Measurements from ENCODE around the gene ATRX.

The ATRX gene

GRCh38 chrX:77603635-77604336, 182.2 kb downstream of the ATRX start:
- no peak for TF ChIP-seq CTCF (IDR thresholded peaks at IDR 0.05; ENCODE audit: low read depth, low read length)
- no peak overlapping the region for H3K4me3 ChIP-seq (ENCODE audit: low read depth, low read length)

GRCh38 chrX:77597511-77597910, 188.5 kb downstream of the ATRX start:
- no peak for TF ChIP-seq CTCF (IDR thresholded peaks at IDR 0.05; ENCODE audit: low read depth, low read length)
- H3K4me3 ChIP-seq (ENCODE audit: low read depth, low read length) = no peak overlapping the region

GRCh38 chrX:77597090-77597489, 188.9 kb downstream of the ATRX start:
- H3K4me3 ChIP-seq (ENCODE audit: low read depth, low read length) = no peak overlapping the region
- no peak for TF ChIP-seq CTCF (IDR thresholded peaks at IDR 0.05; ENCODE audit: low read depth, low read length)

- no peak overlapping the region for H3K4me3 ChIP-seq (ENCODE audit: low read depth, low read length)
- no peak for TF ChIP-seq CTCF (IDR thresholded peaks at IDR 0.05; ENCODE audit: low read depth, low read length)
Observed at GRCh38 chrX:77595848-77596247, 190.2 kb downstream of the ATRX start.

GRCh38 chrX:77572322-77572721, 213.7 kb downstream of the ATRX start:
- no peak overlapping the region for H3K4me3 ChIP-seq (ENCODE audit: low read depth, low read length)
- TF ChIP-seq CTCF (IDR thresholded peaks at IDR 0.05; ENCODE audit: low read depth, low read length) = no peak

- H3K4me3 ChIP-seq (ENCODE audit: low read depth, low read length) = no peak overlapping the region
- no peak for TF ChIP-seq CTCF (IDR thresholded peaks at IDR 0.05; ENCODE audit: low read depth, low read length)
Observed at GRCh38 chrX:77565278-77565677, 220.7 kb downstream of the ATRX start.

GRCh38 chrX:77564823-77565222, 221.2 kb downstream of the ATRX start:
- TF ChIP-seq CTCF (IDR thresholded peaks at IDR 0.05; ENCODE audit: low read depth, low read length) = no peak
- H3K4me3 ChIP-seq (ENCODE audit: low read depth, low read length) = no peak overlapping the region
